ENCODE results near the gene ROCK2. TPM values are rescaled to one million over a fixed set of nuclear protein-coding genes. Genes with fewer than 3 reads are reported as not detected.

The ROCK2 gene
- 10 to 100 TPM; 19.1 to 26.3 TPM for total RNA-seq

DNA sequence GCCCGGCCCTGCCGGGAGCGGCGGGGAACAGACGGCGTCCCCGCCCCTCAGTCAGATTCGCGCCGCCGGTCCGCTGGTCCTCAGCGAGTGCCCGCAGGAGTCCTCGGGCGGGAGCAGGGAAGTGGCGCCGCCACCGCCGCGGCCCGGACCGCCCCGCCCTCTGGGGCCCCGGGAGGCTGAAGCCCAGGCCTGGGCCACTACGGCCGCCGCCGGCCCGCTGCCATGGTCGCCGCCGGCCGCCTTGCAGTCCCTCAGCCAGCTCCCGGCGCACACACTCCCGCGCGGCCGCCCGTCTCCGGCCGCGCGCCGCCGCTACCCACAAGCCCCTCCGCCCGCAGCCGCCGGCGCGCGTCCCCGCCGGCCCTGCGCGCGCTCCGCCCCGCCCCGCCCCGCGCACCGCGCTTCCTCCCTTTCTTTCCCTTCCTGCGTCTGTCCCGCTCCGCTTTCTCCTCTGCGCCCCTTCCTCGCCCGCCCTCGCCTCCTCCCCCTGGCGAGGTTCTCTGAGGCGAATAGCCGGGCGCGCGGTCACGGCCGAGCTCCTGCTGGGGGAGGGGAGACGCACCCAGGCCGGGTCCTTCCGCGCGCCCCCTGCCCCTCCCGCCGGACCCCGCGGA lies at the start of gene ROCK2:
ROCK2 (minus strand) TSS at position 295 of the 614 bp plus-strand sequence. CDS start 500 bp downstream, outside the sequence.
- Mint-ChIP-seq H3K27me3 (no peaks in the 10 kb centered on the region), H3K4me3 (peak within 1 kb of the TSS; percentile 92), H3K4me1 (ENCODE audit: low read depth in 2 of 2) (peaks cover 13 to 15% of the 10 kb centered on the region in 2 donors), H3K27ac (peak within 1 kb of the TSS; percentile 77 to 93), H3K36me3 (peaks cover 5% of the 10 kb centered on the region), H3K9me3 (no peaks in the 10 kb centered on the region)
- peak; percentile 88 to 90 for ATAC-seq
- DNase-seq (ENCODE audit: low spot score), result peak; percentile 82

DNA sequence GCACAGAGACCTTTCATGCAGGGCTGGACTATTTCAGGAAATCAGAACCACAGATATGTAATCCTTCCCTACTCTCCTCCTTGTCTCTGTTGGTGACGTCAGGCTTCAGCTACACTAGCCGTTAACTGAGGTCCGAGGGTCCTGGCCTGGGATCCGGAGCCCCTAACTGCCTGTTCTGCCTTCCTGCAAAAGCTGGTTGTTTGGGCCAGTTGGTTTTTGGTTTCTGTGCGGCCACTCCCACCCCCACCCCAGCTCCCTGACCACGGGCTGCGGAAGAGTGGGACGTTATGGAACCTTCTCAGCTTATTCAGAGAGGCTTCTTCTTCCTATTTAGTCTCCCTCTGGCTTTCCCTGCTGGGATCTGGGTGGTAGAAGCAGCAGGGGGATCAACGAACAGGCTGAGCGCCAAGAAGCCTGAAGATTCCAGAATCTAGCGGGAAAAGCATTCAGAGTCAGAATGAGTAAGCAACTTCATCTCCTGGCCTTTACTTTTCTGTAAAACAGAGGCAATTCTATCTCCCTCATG lies 49.3 kb upstream of the ROCK2 start:
- H3K4me1 Mint-ChIP-seq (ENCODE audit: low read depth in 2 of 2), result no peaks in the 10 kb centered on the region
- no peaks in the 10 kb centered on the region for H3K9me3 Mint-ChIP-seq
- peaks cover 0 to 3% of the 10 kb centered on the region in 2 donors for H3K27me3 Mint-ChIP-seq

GRCh38 chr2:11391942-11392266 lies 47.5 kb upstream of the ROCK2 start:
- no peaks in the 10 kb centered on the region for H3K9me3 Mint-ChIP-seq
- peaks cover 0 to 3% of the 10 kb centered on the region in 2 donors for H3K27me3 Mint-ChIP-seq
- no peak overlapping the region for H3K4me3 Mint-ChIP-seq
- no peaks in the 10 kb centered on the region for H3K4me1 Mint-ChIP-seq (ENCODE audit: low read depth in 2 of 2)
- ATAC-seq (no peak), DNase-seq (ENCODE audit: low spot score) (no peak)
- H3K27ac Mint-ChIP-seq, result no peak overlapping the region
- no peaks in the 10 kb centered on the region for H3K36me3 Mint-ChIP-seq

More for the DNA sequence above, 49.3 kb upstream of the ROCK2 start:
- H3K27ac Mint-ChIP-seq, result no peak overlapping the region
- no peaks in the 10 kb centered on the region for H3K36me3 Mint-ChIP-seq
- no peak for ATAC-seq
- H3K4me3 Mint-ChIP-seq, result no peak overlapping the region
- DNase-seq (ENCODE audit: low spot score), result no peak

DNA sequence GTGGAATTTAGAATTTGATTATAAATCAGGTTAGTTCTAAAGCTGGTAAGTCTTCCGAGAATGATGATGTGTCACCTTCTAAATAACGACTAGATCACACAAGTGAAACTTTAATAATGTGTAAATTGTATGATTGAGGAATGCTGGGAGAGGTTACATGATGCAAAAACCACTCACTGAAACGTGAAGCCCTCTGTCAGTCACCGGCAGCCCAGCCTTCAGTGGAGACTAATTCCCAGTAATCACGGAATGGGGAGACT lies 45.9 kb upstream of the ROCK2 start:
- DNase-seq (ENCODE audit: low spot score), result no peak
- Mint-ChIP-seq H3K4me1 (ENCODE audit: low read depth in 2 of 2) (no peaks in the 10 kb centered on the region), H3K27ac (no peak overlapping the region), H3K27me3 (peaks cover 0 to 3% of the 10 kb centered on the region in 2 donors), H3K4me3 (no peak overlapping the region), H3K36me3 (no peaks in the 10 kb centered on the region), H3K9me3 (no peaks in the 10 kb centered on the region)
- no peak for ATAC-seq

- Mint-ChIP-seq H3K4me3 (no peak overlapping the region), H3K9me3 (no peaks in the 10 kb centered on the region), H3K4me1 (ENCODE audit: low read depth in 2 of 2) (no peaks in the 10 kb centered on the region), H3K27ac (no peak overlapping the region), H3K36me3 (no peaks in the 10 kb centered on the region), H3K27me3 (peaks cover 0 to 3% of the 10 kb centered on the region in 2 donors)
- ATAC-seq (no peak), DNase-seq (ENCODE audit: low spot score) (no peak)
These were observed 45.3 kb upstream of the ROCK2 start for GRCh38 chr2:11389551-11390398.

DNA sequence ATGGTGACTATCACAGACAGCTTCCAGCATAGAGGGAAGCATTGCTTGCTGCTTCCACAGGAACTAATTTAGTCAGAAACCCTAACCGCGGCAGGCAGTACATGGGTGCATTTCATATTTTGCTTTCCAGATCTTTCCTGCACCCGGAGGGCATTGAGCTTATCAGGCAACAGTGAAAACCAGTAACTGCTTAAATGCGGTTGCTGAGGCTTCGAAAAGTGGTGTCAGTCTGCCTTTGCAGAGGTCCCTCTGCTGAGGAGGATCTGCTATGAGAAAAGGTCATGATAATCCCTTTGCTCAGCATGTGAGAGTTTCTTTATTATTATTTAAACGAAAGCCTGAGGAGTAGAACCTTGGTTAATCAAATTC lies 44.6 kb upstream of the ROCK2 start:
- H3K9me3 Mint-ChIP-seq, result no peaks in the 10 kb centered on the region
- no peak overlapping the region for H3K4me3 Mint-ChIP-seq
- no peak for DNase-seq (ENCODE audit: low spot score)

GRCh38 chr2:11388262-11389051 lies 44.0 kb upstream of the ROCK2 start:
- no peak overlapping the region for H3K4me3 Mint-ChIP-seq
- H3K27ac Mint-ChIP-seq, result no peak overlapping the region
- H3K27me3 Mint-ChIP-seq, result peaks cover 0 to 3% of the 10 kb centered on the region in 2 donors
- no peak for DNase-seq (ENCODE audit: low spot score)
- H3K9me3 Mint-ChIP-seq, result no peaks in the 10 kb centered on the region
- H3K36me3 Mint-ChIP-seq, result no peaks in the 10 kb centered on the region
- no peak for ATAC-seq
- no peaks in the 10 kb centered on the region for H3K4me1 Mint-ChIP-seq (ENCODE audit: low read depth in 2 of 2)

More for the DNA sequence above, 44.6 kb upstream of the ROCK2 start:
- no peaks in the 10 kb centered on the region for H3K4me1 Mint-ChIP-seq (ENCODE audit: low read depth in 2 of 2)
- peaks cover 0 to 3% of the 10 kb centered on the region in 2 donors for H3K27me3 Mint-ChIP-seq
- H3K27ac Mint-ChIP-seq, result no peak overlapping the region
- ATAC-seq, result no peak
- H3K36me3 Mint-ChIP-seq, result no peaks in the 10 kb centered on the region

- no peaks in the 10 kb centered on the region for H3K4me1 Mint-ChIP-seq (ENCODE audit: low read depth in 2 of 2)
- ATAC-seq (no peak), DNase-seq (ENCODE audit: low spot score) (no peak)
- no peak overlapping the region for H3K27ac Mint-ChIP-seq
- no peak overlapping the region for H3K4me3 Mint-ChIP-seq
- peaks cover 0 to 3% of the 10 kb centered on the region in 2 donors for H3K27me3 Mint-ChIP-seq
- no peaks in the 10 kb centered on the region for H3K9me3 Mint-ChIP-seq
- no peaks in the 10 kb centered on the region for H3K36me3 Mint-ChIP-seq
These were observed 43.4 kb upstream of the ROCK2 start for GRCh38 chr2:11387843-11388242.

DNA sequence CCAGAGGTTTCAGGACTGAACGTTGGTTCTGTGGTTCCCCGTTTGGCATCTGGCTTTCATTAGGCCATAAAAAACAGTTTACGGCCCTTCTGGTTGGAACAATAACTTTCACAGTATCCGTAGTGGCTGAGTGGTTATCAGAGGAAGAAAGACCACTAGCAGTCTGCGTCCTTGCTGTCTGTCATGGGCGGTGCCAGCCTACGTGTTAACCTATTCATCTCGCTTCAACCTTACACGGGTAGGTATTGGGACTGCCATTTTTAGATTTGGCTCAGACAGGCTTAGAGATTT lies 42.6 kb upstream of the ROCK2 start:
- ATAC-seq, result no peak
- Mint-ChIP-seq H3K36me3 (no peaks in the 10 kb centered on the region), H3K4me3 (no peak overlapping the region), H3K27me3 (peaks cover 0 to 5% of the 10 kb centered on the region in 2 donors), H3K9me3 (no peaks in the 10 kb centered on the region), H3K27ac (no peak overlapping the region), H3K4me1 (ENCODE audit: low read depth in 2 of 2) (no peaks in the 10 kb centered on the region)
- DNase-seq (ENCODE audit: low spot score), result no peak

DNA sequence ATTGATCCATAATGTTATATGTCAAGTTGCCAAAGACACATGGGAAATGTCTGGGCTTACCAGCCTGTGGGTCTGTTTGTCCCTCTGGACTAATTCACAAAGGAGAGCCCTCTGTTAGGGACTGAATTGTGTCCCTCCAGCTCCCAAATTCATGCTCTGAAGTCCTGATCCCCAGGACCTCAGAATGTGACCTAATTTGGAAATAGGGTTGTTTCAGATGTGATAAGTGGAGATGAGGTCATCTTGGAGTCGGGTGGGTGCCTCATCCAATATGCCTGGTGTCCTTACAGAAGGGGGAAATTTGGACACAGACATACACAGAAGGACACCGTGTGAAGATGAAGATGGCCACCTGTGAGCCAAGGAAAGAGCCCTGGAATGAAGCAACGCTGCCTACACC lies 41.4 kb upstream of the ROCK2 start:
- H3K4me1 Mint-ChIP-seq (ENCODE audit: low read depth in 2 of 2), result no peaks in the 10 kb centered on the region
- H3K36me3 Mint-ChIP-seq, result no peaks in the 10 kb centered on the region
- H3K4me3 Mint-ChIP-seq, result no peak overlapping the region
- H3K27me3 Mint-ChIP-seq, result peaks cover 0 to 2% of the 10 kb centered on the region in 2 donors
- ATAC-seq (no peak), DNase-seq (ENCODE audit: low spot score) (no peak)
- H3K27ac Mint-ChIP-seq, result no peak overlapping the region
- no peaks in the 10 kb centered on the region for H3K9me3 Mint-ChIP-seq

GRCh38 chr2:11385216-11385615 lies 40.8 kb upstream of the ROCK2 start:
- H3K27me3 Mint-ChIP-seq, result peaks cover 0 to 2% of the 10 kb centered on the region in 2 donors
- no peak overlapping the region for H3K4me3 Mint-ChIP-seq
- no peaks in the 10 kb centered on the region for H3K36me3 Mint-ChIP-seq
- H3K4me1 Mint-ChIP-seq (ENCODE audit: low read depth in 2 of 2), result no peaks in the 10 kb centered on the region
- H3K27ac Mint-ChIP-seq, result no peak overlapping the region
- H3K9me3 Mint-ChIP-seq, result no peaks in the 10 kb centered on the region
- no peak for ATAC-seq
- DNase-seq (ENCODE audit: low spot score), result no peak

GRCh38 chr2:11379558-11379957 lies 35.1 kb upstream of the ROCK2 start:
- Mint-ChIP-seq H3K36me3 (no peaks in the 10 kb centered on the region), H3K9me3 (no peaks in the 10 kb centered on the region), H3K27ac (no peak overlapping the region), H3K27me3 (peaks cover 0 to 2% of the 10 kb centered on the region in 2 donors), H3K4me1 (ENCODE audit: low read depth in 2 of 2) (no peaks in the 10 kb centered on the region), H3K4me3 (no peak overlapping the region)
- ATAC-seq (no peak), DNase-seq (ENCODE audit: low spot score) (no peak)

DNA sequence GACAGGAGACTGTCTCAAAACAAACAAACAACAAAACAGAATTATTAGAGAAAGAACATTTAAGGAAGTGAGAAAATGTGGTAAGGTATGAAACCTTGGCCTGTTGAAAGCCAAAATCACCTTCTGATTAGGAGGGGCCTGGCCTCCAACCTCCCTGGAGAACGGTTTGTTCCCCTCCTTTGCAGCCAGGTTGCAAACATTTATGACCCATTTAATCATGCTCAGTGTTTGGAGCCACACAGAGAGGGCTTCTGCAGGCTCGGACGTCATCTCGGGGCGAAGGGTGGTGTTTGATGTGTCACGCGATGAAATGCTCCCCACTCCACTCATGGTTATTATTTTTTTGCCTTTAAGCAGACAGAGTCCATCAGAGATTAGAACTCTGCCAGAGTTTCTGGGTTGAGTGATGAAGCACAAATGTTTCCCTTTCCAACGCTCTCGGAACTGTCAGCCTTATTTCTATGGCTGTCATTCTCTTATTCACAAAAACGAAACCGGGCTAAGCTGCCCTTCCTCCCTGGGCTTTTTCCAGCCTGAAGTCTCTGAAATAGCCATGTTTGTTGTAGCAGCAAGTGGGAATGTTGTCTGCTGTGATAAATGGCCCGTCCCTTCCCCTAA lies 33.6 kb upstream of the ROCK2 start:
- ATAC-seq, result no peak

GRCh38 chr2:11376071-11376470 lies 31.6 kb upstream of the ROCK2 start:
- peaks cover 0 to 3% of the 10 kb centered on the region in 2 donors for H3K4me1 Mint-ChIP-seq (ENCODE audit: low read depth in 2 of 2)
- no peak overlapping the region for H3K4me3 Mint-ChIP-seq
- no peak for ATAC-seq
- no peaks in the 10 kb centered on the region for H3K9me3 Mint-ChIP-seq
- no peak for DNase-seq (ENCODE audit: low spot score)
- peaks cover 0 to 6% of the 10 kb centered on the region in 2 donors for H3K27me3 Mint-ChIP-seq
- H3K36me3 Mint-ChIP-seq, result no peaks in the 10 kb centered on the region
- H3K27ac Mint-ChIP-seq, result no peak overlapping the region

More for the DNA sequence above, 33.6 kb upstream of the ROCK2 start:
- Mint-ChIP-seq H3K4me3 (no peak overlapping the region), H3K4me1 (ENCODE audit: low read depth in 2 of 2) (peaks cover 0 to 3% of the 10 kb centered on the region in 2 donors), H3K27ac (no peak overlapping the region), H3K36me3 (no peaks in the 10 kb centered on the region), H3K27me3 (peaks cover 0 to 2% of the 10 kb centered on the region in 2 donors), H3K9me3 (no peaks in the 10 kb centered on the region)
- no peak for DNase-seq (ENCODE audit: low spot score)
